H1 (cell line): ENCODE measurements around the gene ANAPC13. TPM values are rescaled to one million over a fixed set of nuclear protein-coding genes. Genes with fewer than 3 reads are reported as not detected.

Experiments used
- E2F6 ChIP-seq: IDR thresholded peaks from 2 replicates; pipeline ENCODE4 v1.6.1; 2012; ENCODE audit warnings: inconsistent platforms
- SIN3A ChIP-seq, 2 experiments: IDR thresholded peaks in 1 of 2; conservative IDR thresholded peaks in 1 of 2; 2 replicates each; pipeline ENCODE4 v1.6.1; 2011 to 2012; ENCODE audit warnings: low read length in 2 of 2, improper control_type of control experiment in 1 of 2, low read depth in 1 of 2, mild to moderate bottlenecking in 1 of 2
- polyA plus RNA-seq, 7 experiments: library from polyadenylated mRNA; depleted of rRNA in 3 of 7; stranded (reverse) in 5 of 7; unstranded in 2 of 7; fragments of >200 nt in 5 of 7; fragments of 200-250 nt in 2 of 7; gene quantifications; 1 replicate in 5 of 7; 2 replicates in 1 of 7; 4 replicates in 1 of 7; pipeline versions ENCODE4 v1.2.1 to v1.2.3, GENCODE V29; 2011 to 2013; ENCODE audit warnings: missing spikeins in 2 of 7, mixed read lengths in 2 of 7
- total RNA-seq: library from RNA; stranded (reverse); fragmentation: NEBNext Ultra II Directional; extraction: Animal tissue kit (Norgen Biotek cat#: 25700); gene quantifications from 2 replicates; pipeline ENCODE4 v1.2.1, GENCODE V29; 2021

Gene ANAPC13
- total and polyA plus RNA-seq, 2 of the 8 experiments (the other 6 are each of a cell fraction or from before 2014, with no cell fraction given) = 33.3 to 34.0 TPM

GRCh38 chr3:134517791-134518190, 32.0 kb upstream of the ANAPC13 start (continued):
- TF ChIP-seq E2F6 (no peak), SIN3A (conservative IDR thresholded peaks at IDR 0.05 in 1 of 2, IDR thresholded peaks at IDR 0.05 in 1 of 2; ENCODE audit: low read depth in 1 of 2, low read length in 2 of 2) (no peak)
